ENCODE results near the gene PHF13. TPM values are rescaled to one million over a fixed set of nuclear protein-coding genes. Genes with fewer than 3 reads are reported as not detected.

PHF13 gene
- total RNA-seq, 3 donors from 2014 or later = 10.9 to 18.3 (median 14.4) TPM

- H3K27me3 ChIP-seq = no peaks in the 10 kb centered on the region
- no peak for TF ChIP-seq CTCF (IDR thresholded peaks at IDR 0.05)
- no peak for TF ChIP-seq POLR2AphosphoS5 (IDR thresholded peaks at IDR 0.05)
- TF ChIP-seq POLR2A (IDR thresholded peaks at IDR 0.05) = no peak
- peak in 1 of 2 donors; percentile 71 for DNase-seq (ENCODE audit: low spot score in 2 of 2)
- H3K27ac ChIP-seq = no peak overlapping the region
- intact Hi-C loops (cut with DNase I; ENCODE audit: low total_unique reads) = no loop called here
- no peak overlapping the region for H3K4me3 ChIP-seq
- H3K4me1 ChIP-seq = no peaks in the 10 kb centered on the region
- no peaks in the 10 kb centered on the region for H3K36me3 ChIP-seq
- no peaks in the 10 kb centered on the region for H3K9me3 ChIP-seq
Measured at GRCh38 chr1:6587261-6588005, 26.1 kb upstream of the PHF13 start.

GRCh38 chr1:6588128-6588892 is 25.2 kb upstream of the PHF13 start:
- Histone ChIP-seq H3K27me3 (no peaks in the 10 kb centered on the region), H3K27ac (peak overlapping the region in 1 of 2 donors; percentile 55), H3K4me3 (no peak overlapping the region), H3K4me1 (no peaks in the 10 kb centered on the region), H3K36me3 (no peaks in the 10 kb centered on the region), H3K9me3 (no peaks in the 10 kb centered on the region)
- TF ChIP-seq CTCF (IDR thresholded peaks at IDR 0.05) (no peak), POLR2A (IDR thresholded peaks at IDR 0.05) (no peak), POLR2AphosphoS5 (IDR thresholded peaks at IDR 0.05) (no peak)
- intact Hi-C loops (cut with DNase I; ENCODE audit: low total_unique reads) = no loop called here
- no peak for DNase-seq (ENCODE audit: low spot score in 2 of 2)

GRCh38 chr1:6588893-6589520 is 24.5 kb upstream of the PHF13 start:
- no peak for DNase-seq (ENCODE audit: low spot score in 2 of 2)
- intact Hi-C loops (cut with DNase I; ENCODE audit: low total_unique reads) = no loop called here
- H3K4me3 ChIP-seq = no peak overlapping the region
- TF ChIP-seq CTCF (IDR thresholded peaks at IDR 0.05) (no peak), POLR2AphosphoS5 (IDR thresholded peaks at IDR 0.05) (no peak), POLR2A (IDR thresholded peaks at IDR 0.05) (no peak)
- no peaks in the 10 kb centered on the region for H3K9me3 ChIP-seq
- H3K27ac ChIP-seq = peak overlapping the region; percentile 50 to 55
- H3K27me3 ChIP-seq = no peaks in the 10 kb centered on the region
- H3K36me3 ChIP-seq = no peaks in the 10 kb centered on the region
- H3K4me1 ChIP-seq = no peaks in the 10 kb centered on the region

- Histone ChIP-seq H3K9me3 (no peaks in the 10 kb centered on the region), H3K27me3 (no peaks in the 10 kb centered on the region), H3K27ac (no peak overlapping the region), H3K4me1 (no peaks in the 10 kb centered on the region), H3K36me3 (no peaks in the 10 kb centered on the region), H3K4me3 (no peak overlapping the region)
- intact Hi-C loops (cut with DNase I; ENCODE audit: low total_unique reads) = no loop called here
- no peak for DNase-seq (ENCODE audit: low spot score in 2 of 2)
- TF ChIP-seq POLR2A (IDR thresholded peaks at IDR 0.05) = no peak
- TF ChIP-seq POLR2AphosphoS5 (IDR thresholded peaks at IDR 0.05) = no peak
- no peak for TF ChIP-seq CTCF (IDR thresholded peaks at IDR 0.05)
Measured at GRCh38 chr1:6590046-6590445, 23.5 kb upstream of the PHF13 start.

GRCh38 chr1:6591222-6591621 is 22.3 kb upstream of the PHF13 start:
- peak overlapping the region in 1 of 2 donors; percentile 12 for H3K27ac ChIP-seq
- H3K36me3 ChIP-seq = no peaks in the 10 kb centered on the region

More at GRCh38 chr1:6591222-6591621, 22.3 kb upstream of the PHF13 start:
- Histone ChIP-seq H3K4me3 (no peak overlapping the region), H3K9me3 (no peaks in the 10 kb centered on the region), H3K27me3 (no peaks in the 10 kb centered on the region), H3K4me1 (peaks cover 0 to under 1% of the 10 kb centered on the region in 2 donors)
- no peak for TF ChIP-seq POLR2AphosphoS5 (IDR thresholded peaks at IDR 0.05)
- TF ChIP-seq CTCF (IDR thresholded peaks at IDR 0.05) = no peak
- intact Hi-C loops (cut with DNase I; ENCODE audit: low total_unique reads) = no loop called here
- DNase-seq (ENCODE audit: low spot score in 2 of 2) = no peak

Measured in breast epithelium (tissue), 4 donors.